GM21381 (cell line): Measurements from ENCODE around the gene ABCA2.
"Not testable (repeated sequence)": the region's sequence is repeated elsewhere in the genome, so short reads cannot be mapped to it uniquely, and the experiment has no call there.

ENCODE experiments used
- ATAC-seq: cut with Tn5 transposase; IDR thresholded peaks from one replicate; pipeline ENCODE4 v1.9.1; 2021; ENCODE audit warnings: mild to moderate bottlenecking, moderate library complexity; ENCODE audit not compliant: unreplicated experiment

Gene ABCA2

GRCh38 chr9:137048655-137049543 lies 20.9 kb upstream of the ABCA2 start:
- ATAC-seq = no peak

DNA sequence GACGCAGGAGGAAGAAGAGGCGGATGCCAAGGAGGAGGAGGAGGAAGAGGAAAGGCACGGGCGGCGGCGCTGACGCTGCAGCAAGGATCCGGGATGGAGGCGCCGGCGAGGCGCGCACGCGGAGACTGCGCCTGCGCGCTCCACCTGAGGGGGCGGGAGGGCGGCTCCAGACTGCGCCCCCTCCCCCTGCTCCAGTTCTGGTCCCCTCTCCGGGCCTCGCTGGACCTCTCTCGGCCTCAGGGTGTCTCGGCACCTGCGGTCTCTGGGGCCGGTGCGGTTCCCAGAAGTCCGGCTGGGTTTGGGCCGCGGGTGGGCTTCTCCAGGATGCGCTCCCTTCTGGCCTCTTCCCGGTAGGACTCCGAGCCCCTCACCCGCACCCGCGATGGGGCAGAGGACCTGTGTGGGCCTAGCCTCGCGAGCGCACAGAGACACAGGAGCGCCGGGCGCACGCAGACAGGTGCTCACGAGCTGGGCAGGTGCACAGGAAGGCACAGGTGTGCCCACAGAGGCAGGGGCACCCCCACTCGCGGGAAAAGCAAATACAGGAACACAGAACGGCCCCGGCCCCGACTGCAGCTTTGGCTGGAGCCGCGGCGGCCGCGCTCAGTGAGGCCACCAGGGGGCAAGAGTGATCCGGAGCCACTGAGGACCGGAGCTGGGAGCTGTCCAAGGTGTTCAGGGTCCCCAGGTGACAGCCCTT lies 18.2 kb upstream of the ABCA2 start, which contains the start of gene NPDC1:
Gene NPDC1, minus strand, starts transcription at position 90 of the 700 bp plus-strand sequence. CDS start 188 bp downstream, outside the sequence.
- no peak for ATAC-seq

GRCh38 chr9:137045294-137046087 lies 17.5 kb upstream of the ABCA2 start:
- ATAC-seq = no peak

DNA sequence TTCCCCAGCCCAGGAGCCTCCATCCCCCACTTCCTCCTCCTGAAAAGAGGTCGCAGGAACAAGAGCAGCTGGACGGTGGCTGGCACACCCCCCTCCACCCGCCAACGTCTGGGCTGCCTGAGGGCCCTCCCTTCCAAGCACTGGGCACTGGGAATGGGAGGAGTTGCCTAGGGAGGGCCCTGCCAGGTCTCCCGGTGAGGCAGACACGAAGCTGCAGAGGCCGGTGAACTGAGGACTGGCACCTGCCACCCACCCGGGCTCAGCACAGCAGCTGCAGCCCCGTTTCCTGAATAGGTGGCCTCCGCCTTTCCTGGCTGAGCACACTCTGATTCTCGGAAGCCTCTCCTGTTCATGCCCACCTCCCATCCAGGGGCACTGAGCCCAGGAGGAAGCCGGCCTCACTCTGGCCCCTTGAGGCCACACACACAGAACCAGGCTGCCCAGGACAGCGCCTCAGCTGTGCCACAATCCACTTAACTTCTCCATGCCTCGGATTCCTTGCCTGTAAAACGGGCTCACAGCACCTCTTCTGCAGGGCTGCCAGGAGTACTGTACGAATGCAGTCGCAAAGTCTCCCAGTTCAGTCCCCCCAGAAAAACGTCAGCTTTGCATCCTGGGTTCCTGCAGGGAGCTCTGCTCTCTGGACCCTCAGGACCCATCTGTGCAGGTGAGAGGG lies 16.6 kb upstream of the ABCA2 start:
- ATAC-seq = no peak

GRCh38 chr9:137044037-137044436 lies 16.0 kb upstream of the ABCA2 start:
- ATAC-seq = no peak

DNA sequence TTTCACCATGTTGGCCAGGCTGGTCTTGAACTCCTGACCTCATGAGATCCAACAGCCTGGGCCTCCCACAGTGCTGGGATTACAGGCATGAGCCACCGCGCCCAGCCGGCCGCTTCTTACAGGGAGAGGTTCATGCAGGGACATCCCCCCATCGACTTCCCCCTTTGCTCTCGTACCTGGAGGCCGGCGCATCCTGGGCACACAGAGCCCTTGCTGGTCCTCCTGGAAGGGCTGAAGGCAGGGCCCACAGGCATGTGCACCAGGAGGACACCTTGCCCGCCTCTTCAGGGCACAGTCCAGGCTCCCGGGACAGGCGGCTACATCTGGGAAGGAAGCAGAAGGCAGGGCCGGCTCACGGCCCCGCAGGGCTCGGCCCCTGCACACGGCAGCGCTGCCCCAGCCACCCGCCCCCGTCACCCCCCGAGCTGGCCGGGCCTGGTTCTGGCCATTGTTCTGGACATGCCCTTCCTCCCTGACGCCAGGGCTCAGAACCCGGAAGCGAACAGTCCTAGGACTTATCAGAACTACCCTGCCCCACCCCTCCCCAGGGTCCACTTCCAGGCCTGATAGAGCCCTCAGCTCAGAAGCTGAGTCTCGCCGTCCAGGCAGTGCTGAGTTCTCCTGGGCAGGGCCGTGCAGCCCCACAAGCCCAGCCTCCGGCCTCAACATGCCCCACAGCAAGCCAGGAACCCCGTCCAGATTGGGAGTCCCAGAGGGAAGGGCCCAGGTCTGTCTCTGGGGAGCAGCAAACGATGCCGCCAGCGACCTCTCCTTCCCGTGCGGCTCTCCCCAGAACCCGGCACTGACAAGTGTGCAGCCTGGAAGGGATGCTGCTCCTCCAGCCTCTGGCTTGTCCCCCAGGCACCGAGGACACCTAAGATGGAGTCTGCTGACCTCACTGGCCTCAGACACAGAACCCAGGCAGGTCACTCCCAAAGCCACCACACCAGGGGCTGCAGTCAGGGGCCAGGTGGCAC lies 15.0 kb upstream of the ABCA2 start:
- ATAC-seq = no peak

DNA sequence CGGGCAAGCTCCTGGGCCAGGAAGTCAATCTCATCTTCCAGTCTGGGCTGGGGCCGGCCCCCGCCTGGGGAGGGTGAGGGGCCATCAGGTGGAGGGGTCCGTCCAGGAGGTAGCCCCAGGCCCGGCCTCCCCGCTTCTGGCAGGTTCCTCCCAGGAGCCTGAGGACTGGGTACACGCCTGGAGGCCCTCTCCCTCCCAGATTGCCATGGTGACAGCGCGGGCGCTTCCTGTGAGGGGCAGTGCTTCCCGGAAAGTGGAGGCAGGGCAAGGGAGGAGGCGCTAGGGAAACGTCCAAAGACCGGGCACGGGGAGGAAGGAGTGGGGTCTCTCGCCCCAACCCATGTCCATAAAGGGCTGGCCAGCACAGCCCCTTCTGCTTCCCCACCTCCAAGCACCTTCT lies 13.1 kb upstream of the ABCA2 start:
- ATAC-seq = no peak

- ATAC-seq = no peak
Measured at GRCh38 chr9:137040568-137040967, 12.5 kb upstream of the ABCA2 start.

DNA sequence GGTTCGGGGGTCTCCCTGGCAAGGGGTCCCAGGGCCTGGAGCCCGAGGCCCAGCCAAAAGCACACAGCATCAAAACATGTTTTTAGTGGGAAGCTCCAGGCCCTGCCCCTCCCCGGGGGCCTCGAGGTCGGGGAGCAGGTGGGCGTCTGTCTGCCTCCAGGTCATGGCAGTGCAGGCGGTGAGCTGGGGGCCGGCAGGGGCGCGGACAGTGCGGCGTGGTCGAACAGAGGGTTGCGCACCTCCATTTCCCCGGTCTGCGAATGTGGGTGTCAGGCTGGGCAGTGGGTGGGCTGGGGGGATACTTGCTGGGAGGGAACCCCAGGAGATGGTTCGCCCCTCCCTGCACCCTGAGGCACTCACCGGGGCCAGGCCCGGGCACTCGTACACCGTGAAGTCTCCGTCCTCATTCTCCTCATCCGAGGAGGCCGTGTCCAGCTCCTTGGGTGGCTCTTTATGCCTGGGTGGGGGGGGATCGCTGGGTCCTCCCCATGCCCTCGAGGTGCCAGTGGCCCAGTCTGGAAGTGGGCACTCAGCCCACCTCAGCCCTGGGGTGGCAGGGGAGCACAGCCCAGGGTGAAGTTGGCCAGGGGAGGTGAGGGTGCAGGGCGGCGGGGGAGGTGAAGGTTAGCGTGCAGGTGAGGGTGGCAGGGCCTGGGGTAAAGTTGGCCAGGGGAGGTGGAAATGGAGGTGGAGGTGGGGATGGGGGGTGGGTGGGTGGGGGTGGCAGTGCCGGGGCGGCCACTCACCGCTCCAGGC lies 11.8 kb upstream of the ABCA2 start:
- no peak for ATAC-seq

DNA sequence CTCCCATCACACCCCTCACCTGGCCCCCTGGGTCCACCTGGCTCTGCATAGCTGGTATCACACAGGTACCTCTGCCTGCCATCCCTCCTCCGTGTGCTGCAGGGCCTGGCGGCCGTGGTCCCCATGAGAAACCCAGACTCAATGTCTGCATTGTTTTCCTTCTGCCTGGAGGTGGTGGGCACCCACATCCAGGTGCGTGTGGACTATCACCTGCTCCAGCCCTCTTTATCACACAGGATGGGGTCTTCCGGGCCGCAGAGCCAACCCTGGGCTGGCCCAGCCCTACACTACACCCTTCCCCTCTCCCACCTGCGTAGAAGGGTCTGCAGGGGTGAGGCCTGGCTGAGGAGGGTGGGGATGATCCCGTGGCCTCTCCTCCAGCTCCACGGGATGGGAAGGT lies 10.9 kb upstream of the ABCA2 start:
- ATAC-seq = no peak

- ATAC-seq = no peak
Measured at GRCh38 chr9:137037483-137037882, 9.4 kb upstream of the ABCA2 start.

- no peak for ATAC-seq
Measured at GRCh38 chr9:137037035-137037434, 9.0 kb upstream of the ABCA2 start.

DNA sequence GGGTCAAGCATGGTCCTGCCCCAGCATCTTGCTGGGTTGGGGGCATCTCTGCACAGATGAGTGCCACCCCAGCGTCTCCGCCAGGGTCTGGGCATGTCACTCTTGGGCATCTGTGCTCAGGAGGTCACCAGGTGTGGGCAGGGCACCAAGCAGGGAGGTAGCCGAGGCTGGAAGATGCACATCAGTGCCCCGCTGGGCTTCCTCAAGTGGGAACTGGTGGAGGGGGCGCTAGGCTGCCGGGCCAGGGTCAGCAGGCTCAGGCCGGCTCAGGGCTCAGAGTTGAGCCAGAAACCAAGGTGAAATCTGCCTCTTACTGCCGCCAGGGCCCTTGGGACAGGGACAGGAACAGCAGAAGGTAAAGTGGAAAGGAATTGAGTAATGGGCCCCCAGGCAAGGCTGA lies 7.9 kb upstream of the ABCA2 start:
- no peak for ATAC-seq

DNA sequence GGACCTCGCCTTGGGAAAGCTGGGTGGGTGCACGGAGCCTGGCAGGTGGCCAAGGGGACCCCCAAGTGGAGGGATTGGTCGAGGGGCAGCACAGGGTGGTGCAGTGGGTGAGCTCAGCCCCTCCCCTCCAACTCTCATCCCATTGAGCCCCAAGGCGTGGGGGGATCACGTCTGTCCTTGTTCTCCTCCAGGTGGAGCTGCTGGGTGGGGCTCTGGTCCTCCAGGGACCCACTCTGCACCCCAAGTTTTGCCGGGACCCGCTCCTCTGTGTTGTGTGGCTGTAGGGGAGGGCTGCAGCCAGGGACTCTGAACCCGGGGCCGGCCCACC lies 7.4 kb upstream of the ABCA2 start:
- no peak for ATAC-seq

GRCh38 chr9:137034709-137035506 lies 6.9 kb upstream of the ABCA2 start:
- ATAC-seq = no peak

DNA sequence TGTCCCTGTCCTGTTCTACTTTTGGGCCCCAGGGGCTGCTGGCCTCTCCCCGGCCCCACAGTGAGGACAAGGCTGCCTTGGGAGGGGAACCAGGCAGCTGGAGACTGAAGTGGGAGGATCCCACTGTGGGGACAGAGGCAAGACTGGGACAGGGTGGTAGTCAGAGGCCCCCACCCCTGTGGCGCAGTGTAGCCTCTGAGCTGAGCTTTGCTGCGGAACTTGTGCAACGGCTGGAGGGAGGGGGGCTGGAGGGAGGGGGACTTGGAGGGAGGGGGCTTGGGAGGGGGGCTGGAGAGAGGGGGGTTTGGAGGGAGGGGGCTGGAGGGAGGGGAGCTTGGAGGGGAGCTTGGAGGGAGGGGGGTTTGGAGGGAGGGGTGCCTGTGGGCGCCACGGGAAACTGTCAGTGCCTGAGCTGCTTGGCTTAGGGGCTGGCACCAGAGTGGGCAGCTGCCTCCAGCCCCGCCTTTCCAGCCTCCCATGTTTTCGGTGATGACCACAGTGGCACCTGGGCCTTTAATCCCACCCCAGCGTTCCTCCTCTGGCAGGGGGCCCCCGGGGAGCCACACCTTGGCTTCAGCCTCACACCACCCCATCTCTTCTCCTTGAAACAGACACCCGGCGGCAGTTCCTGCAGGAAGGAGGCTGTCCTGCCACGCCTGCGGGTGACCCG lies 6.1 kb upstream of the ABCA2 start:
- no peak for ATAC-seq

DNA sequence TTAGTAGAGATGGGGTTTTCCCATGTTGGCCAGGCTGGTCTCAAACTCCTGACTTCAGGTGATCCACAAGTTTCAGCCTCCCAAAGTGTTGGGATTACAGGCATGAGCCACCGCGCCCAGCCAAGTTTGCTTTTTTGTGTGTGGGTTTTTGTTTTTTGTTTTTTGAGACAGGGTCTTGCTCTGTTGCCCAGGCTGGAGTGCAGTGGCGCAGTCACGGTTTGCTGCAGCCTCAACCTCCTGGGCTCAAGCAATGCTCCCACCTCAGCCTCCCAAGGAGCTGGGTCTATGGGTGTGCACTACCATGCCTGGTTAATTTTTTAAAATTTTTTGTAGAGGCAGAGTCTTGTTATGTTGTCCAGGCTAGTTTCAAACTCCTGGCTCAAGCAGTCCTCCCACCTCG lies 5.4 kb upstream of the ABCA2 start:
- ATAC-seq = not testable (repeated sequence)

DNA sequence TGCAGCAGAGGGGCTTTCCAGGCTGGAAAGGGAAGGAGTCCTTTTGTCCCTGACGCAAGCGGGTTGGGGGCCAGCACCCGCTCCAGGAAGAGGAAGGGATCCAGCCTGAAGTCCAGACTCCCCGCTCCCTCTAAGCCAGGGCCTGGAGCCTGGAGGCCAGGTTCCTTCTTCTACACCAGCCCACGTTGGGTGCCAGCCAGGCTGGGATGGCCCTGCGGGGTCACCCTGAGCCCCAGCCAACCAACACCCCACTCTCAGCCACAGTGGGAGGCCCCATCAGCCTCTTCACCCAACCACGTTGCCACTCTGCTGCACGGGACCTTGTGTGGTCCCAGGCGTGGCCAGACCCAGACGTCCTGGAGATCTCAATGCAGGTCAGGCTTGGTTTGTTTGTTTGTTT lies 4.8 kb upstream of the ABCA2 start:
- no peak for ATAC-seq
